Measurements from ENCODE around the gene CD300LF.

GRCh38 chr17:74680213-74680612 is 32.5 kb downstream of the CD300LF start:
- TF ChIP-seq POLR2A (conservative IDR thresholded peaks at IDR 0.05) (no peak), TAF1 (IDR thresholded peaks at IDR 0.05; ENCODE audit: control insufficient read depth, extremely low read depth, insufficient read depth, low read length, severe bottlenecking) (no peak), BHLHE40 (IDR thresholded peaks at IDR 0.05; ENCODE audit: low read length) (no peak), ZNF586 (CRISPR knock-in tag; conservative IDR thresholded peaks at IDR 0.05) (no peak)
- TF ChIP-seq, protein P1, sequence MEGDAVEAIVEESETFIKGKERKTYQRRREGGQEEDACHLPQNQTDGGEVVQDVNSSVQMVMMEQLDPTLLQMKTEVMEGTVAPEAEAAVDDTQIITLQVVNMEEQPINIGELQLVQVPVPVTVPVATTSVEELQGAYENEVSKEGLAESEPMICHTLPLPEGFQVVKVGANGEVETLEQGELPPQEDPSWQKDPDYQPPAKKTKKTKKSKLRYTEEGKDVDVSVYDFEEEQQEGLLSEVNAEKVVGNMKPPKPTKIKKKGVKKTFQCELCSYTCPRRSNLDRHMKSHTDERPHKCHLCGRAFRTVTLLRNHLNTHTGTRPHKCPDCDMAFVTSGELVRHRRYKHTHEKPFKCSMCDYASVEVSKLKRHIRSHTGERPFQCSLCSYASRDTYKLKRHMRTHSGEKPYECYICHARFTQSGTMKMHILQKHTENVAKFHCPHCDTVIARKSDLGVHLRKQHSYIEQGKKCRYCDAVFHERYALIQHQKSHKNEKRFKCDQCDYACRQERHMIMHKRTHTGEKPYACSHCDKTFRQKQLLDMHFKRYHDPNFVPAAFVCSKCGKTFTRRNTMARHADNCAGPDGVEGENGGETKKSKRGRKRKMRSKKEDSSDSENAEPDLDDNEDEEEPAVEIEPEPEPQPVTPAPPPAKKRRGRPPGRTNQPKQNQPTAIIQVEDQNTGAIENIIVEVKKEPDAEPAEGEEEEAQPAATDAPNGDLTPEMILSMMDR (IDR thresholded peaks at IDR 0.05 in 2 of 3, conservative IDR thresholded peaks at IDR 0.05 in 1 of 3; ENCODE audit: insufficient read depth in 2 of 3, low read depth in 1 of 3, low read length in 3 of 3) = no peak
- TF ChIP-seq, protein P2, sequence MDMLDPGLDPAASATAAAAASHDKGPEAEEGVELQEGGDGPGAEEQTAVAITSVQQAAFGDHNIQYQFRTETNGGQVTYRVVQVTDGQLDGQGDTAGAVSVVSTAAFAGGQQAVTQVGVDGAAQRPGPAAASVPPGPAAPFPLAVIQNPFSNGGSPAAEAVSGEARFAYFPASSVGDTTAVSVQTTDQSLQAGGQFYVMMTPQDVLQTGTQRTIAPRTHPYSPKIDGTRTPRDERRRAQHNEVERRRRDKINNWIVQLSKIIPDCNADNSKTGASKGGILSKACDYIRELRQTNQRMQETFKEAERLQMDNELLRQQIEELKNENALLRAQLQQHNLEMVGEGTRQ (CRISPR knock-in tag; IDR thresholded peaks at IDR 0.05) = no peak

Measured in K562 (cell line).